GM10248 (cell line): Measurements from ENCODE around the gene FAM53A.
A peak's percentile ranks its signal among the peaks of the same experiment; 100 is the strongest.

ENCODE experiments used
- CTCF ChIA-PET: fragments of 300-600 bp; sonication (Branson Sonifier 250); formaldehyde crosslinking; extraction: SDS; loops from one replicate; lab custom pipeline; 2021; ENCODE audit warnings: antibody characterized with exemption; lab: Yijun Ruan, JAX
- POLR2A ChIA-PET: fragments of 350-650 bp; sonication (Branson Sonifier 250); formaldehyde crosslinking; extraction: SDS; loops from one replicate; lab custom pipeline; 2020; ENCODE audit warnings: antibody characterized with exemption; lab: Yijun Ruan, JAX
- DNase-seq: peaks from one replicate; pipeline ENCODE4 v3.0.0; 2012; ENCODE audit errors: extremely low spot score
- CTCF ChIP-seq: IDR thresholded peaks from 2 replicates; pipeline ENCODE4 v1.5.1; 2012; ENCODE audit warnings: mild to moderate bottlenecking, low read depth; ENCODE audit errors: extremely low read depth, missing control alignments, control extremely low read depth

The FAM53A gene

GRCh38 chr4:1721666-1722550 lies 37.8 kb upstream of the FAM53A start:
- CTCF ChIA-PET, result interaction anchor here (0.8 to 18.5 kb wide), 7 partner anchors 9 to 187 kb away, joined by 3 to 374 read pairs (median 4); partner anchors contain the start of gene SLBP
- peak; percentile 18 for DNase-seq
- TF ChIP-seq CTCF, result no peak
- POLR2A ChIA-PET, result interaction anchor here (0.8 to 1.3 kb wide), 4 partner anchors 10 to 28 kb away, joined by 3 to 6 read pairs (median 5); partner anchors contain the start of gene SLBP

GRCh38 chr4:1721003-1721665 lies 37.0 kb upstream of the FAM53A start, which contains the start of the genes TACC3 and TMEM129:
TSS of gene TACC3 (plus strand) at chr4:1721521. CDS start at chr4:1723422, 1,901 bp downstream.
TSS of gene TMEM129 (minus strand) at chr4:1721323. CDS start at chr4:1720837, 486 bp downstream.
- ChIA-PET POLR2A (interaction anchor here (0.9 to 1.1 kb wide), 3 partner anchors 9 to 28 kb away, joined by 3 to 5 read pairs (median 5); partner anchors contain the start of gene SLBP), CTCF (interaction anchor here (0.7 to 18.5 kb wide), 5 partner anchors 10 to 188 kb away, joined by 3 to 374 read pairs (median 3); no protein-coding TSS in a partner anchor)
- peak; percentile 99 for DNase-seq
- TF ChIP-seq CTCF, result no peak

- ChIA-PET POLR2A (interaction anchor here (0.9 to 1.1 kb wide), 3 partner anchors 8 to 27 kb away, joined by 3 to 5 read pairs (median 5); partner anchors contain the start of gene SLBP), CTCF (interaction anchor here (0.7 to 18.5 kb wide), 6 partner anchors 9 to 189 kb away, joined by 3 to 374 read pairs (median 4); no protein-coding TSS in a partner anchor)
- TF ChIP-seq CTCF, result peak; percentile 0
- DNase-seq, result peak; percentile 48
Measured at GRCh38 chr4:1720163-1720983, 36.3 kb upstream of the FAM53A start.

- POLR2A ChIA-PET, result interaction anchor here (0.6 kb wide), 1 partner anchor 15 kb away, joined by 7 read pairs; no protein-coding TSS in a partner anchor
- no peak for TF ChIP-seq CTCF
- CTCF ChIA-PET, result interaction anchor here (1.1 to 18.5 kb wide), 4 partner anchors 8 to 26 kb away, joined by 3 to 374 read pairs (median 8); no protein-coding TSS in a partner anchor
- DNase-seq, result no peak
Measured at GRCh38 chr4:1718095-1718850, 34.2 kb upstream of the FAM53A start.
